Measurements from ENCODE around the gene ERG. TPM values are rescaled to one million over a fixed set of nuclear protein-coding genes. Genes with fewer than 3 reads are reported as not detected.

Gene ERG
- total and polyA plus RNA-seq, 9 of the 15 experiments (the other 6 are each of a cell fraction or from before 2014, with no cell fraction given): 0.06 TPM; not detected in 8

DNA sequence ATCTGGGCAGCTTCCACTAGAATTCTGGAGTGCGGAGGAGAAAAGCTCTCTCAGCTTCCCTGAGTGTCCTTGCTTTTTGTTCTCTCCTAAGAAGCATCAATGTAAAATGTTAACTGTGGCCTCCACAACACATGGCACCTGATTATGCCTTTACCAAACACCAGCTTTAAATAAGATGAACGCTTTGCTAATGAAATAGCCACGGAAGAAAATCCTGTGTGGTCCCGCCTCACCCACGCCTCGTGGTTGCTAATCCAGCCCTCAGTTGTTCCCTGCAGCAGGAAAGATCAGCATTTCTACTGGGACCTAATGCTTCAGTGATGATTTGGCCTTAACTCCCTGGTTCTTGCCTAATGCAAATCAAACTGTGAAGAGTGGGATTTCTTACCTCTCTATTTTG is 1.8 kb upstream of the ERG start (continued):
- TF ChIP-seq, protein P1, sequence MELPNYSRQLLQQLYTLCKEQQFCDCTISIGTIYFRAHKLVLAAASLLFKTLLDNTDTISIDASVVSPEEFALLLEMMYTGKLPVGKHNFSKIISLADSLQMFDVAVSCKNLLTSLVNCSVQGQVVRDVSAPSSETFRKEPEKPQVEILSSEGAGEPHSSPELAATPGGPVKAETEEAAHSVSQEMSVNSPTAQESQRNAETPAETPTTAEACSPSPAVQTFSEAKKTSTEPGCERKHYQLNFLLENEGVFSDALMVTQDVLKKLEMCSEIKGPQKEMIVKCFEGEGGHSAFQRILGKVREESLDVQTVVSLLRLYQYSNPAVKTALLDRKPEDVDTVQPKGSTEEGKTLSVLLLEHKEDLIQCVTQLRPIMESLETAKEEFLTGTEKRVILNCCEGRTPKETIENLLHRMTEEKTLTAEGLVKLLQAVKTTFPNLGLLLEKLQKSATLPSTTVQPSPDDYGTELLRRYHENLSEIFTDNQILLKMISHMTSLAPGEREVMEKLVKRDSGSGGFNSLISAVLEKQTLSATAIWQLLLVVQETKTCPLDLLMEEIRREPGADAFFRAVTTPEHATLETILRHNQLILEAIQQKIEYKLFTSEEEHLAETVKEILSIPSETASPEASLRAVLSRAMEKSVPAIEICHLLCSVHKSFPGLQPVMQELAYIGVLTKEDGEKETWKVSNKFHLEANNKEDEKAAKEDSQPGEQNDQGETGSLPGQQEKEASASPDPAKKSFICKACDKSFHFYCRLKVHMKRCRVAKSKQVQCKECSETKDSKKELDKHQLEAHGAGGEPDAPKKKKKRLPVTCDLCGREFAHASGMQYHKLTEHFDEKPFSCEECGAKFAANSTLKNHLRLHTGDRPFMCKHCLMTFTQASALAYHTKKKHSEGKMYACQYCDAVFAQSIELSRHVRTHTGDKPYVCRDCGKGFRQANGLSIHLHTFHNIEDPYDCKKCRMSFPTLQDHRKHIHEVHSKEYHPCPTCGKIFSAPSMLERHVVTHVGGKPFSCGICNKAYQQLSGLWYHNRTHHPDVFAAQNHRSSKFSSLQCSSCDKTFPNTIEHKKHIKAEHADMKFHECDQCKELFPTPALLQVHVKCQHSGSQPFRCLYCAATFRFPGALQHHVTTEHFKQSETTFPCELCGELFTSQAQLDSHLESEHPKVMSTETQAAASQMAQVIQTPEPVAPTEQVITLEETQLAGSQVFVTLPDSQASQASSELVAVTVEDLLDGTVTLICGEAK (IDR thresholded peaks at IDR 0.05): no peak
- TF ChIP-seq, protein P1 (CRISPR knock-in tag; IDR thresholded peaks at IDR 0.05): no peak
- TF ChIP-seq SMAD1 (IDR thresholded peaks at IDR 0.05; ENCODE audit: low read depth, low read length, partially characterized antibody) (no peak), FOS (IDR thresholded peaks at IDR 0.05; ENCODE audit: extremely low read depth, insufficient read length) (no peak), HDAC1 (IDR thresholded peaks at IDR 0.05) (no peak), NCOA4 (IDR thresholded peaks at IDR 0.05; ENCODE audit: partially characterized antibody) (no peak)
